Trophoblast cell (in vitro differentiated cells and primary cell): Measurements from ENCODE around the gene CHCHD4.

Source experiments
- DNase-seq, 2 donors: peaks; one replicate each; pipeline ENCODE4 v3.0.0-alpha.2; 2016
- H2AFZ ChIP-seq: 2 replicates; pipeline ENCODE4 v1.6.1; 2013; ENCODE audit warnings: low read length, moderate library complexity, mild to moderate bottlenecking; ENCODE audit not compliant: insufficient read depth, poor library complexity
- H2AK5ac ChIP-seq: 2 replicates; pipeline ENCODE4 v1.6.1; 2013; ENCODE audit warnings: mild to moderate bottlenecking, low read length
- H2BK120ac ChIP-seq: 2 replicates; pipeline ENCODE4 v1.6.1; 2013; ENCODE audit warnings: low read length, mild to moderate bottlenecking, moderate library complexity; ENCODE audit not compliant: insufficient read depth, poor library complexity
- H2BK12ac ChIP-seq: 2 replicates; pipeline ENCODE4 v1.6.1; 2013; ENCODE audit warnings: mild to moderate bottlenecking, low read length, moderate library complexity
- H2BK5ac ChIP-seq: 2 replicates; pipeline ENCODE4 v1.6.1; 2013; ENCODE audit warnings: low read length, low read depth, moderate library complexity, mild to moderate bottlenecking; ENCODE audit not compliant: poor library complexity
- H3K14ac ChIP-seq: 2 replicates; pipeline ENCODE4 v1.6.1; 2013; ENCODE audit warnings: mild to moderate bottlenecking, low read length
- H3K18ac ChIP-seq: 2 replicates; pipeline ENCODE4 v1.6.1; 2013; ENCODE audit warnings: mild to moderate bottlenecking, low read length
- H3K23ac ChIP-seq: 2 replicates; pipeline ENCODE4 v1.6.1; 2013; ENCODE audit warnings: low read length
- H3K27ac ChIP-seq: 2 replicates; pipeline ENCODE4 v1.5.1; 2013; ENCODE audit warnings: low read depth, mild to moderate bottlenecking, inconsistent platforms, low read length, moderate library complexity
- H3K27me3 ChIP-seq: 2 replicates; pipeline ENCODE4 v1.6.1; 2013; ENCODE audit warnings: inconsistent platforms, mild to moderate bottlenecking, low read length, moderate library complexity; ENCODE audit not compliant: insufficient read depth
- H3K36me3 ChIP-seq, 2 experiments: 1 replicate in 1 of 2; 2 replicates in 1 of 2; pipeline ENCODE4 v1.6.1; 2013; ENCODE audit warnings: low read length in 2 of 2, mild to moderate bottlenecking in 2 of 2, moderate library complexity in 1 of 2; ENCODE audit not compliant: insufficient read depth in 2 of 2, control insufficient read depth in 1 of 2
- H3K4ac ChIP-seq: 2 replicates; pipeline ENCODE4 v1.6.1; 2013; ENCODE audit warnings: low read depth, mild to moderate bottlenecking, low read length, moderate library complexity
- H3K4me1 ChIP-seq, 2 experiments: 1 replicate in 1 of 2; 2 replicates in 1 of 2; pipeline ENCODE4 v1.6.1; 2013; ENCODE audit warnings: low read length in 2 of 2, mild to moderate bottlenecking in 2 of 2, moderate library complexity in 1 of 2; ENCODE audit not compliant: insufficient read depth in 2 of 2, control insufficient read depth in 1 of 2
- H3K4me2 ChIP-seq: 2 replicates; pipeline ENCODE4 v1.6.1; 2013; ENCODE audit warnings: inconsistent platforms, mild to moderate bottlenecking, low read length, moderate library complexity
- H3K4me3 ChIP-seq: 2 replicates; pipeline ENCODE4 v1.5.1; 2013; ENCODE audit warnings: mild to moderate bottlenecking, low read depth, low read length, inconsistent platforms
- H3K79me1 ChIP-seq: one replicate; pipeline ENCODE4 v1.6.1; 2013; ENCODE audit warnings: low read length
- H3K79me2 ChIP-seq: 2 replicates; pipeline ENCODE4 v1.6.1; 2013; ENCODE audit warnings: low read length, mild to moderate bottlenecking; ENCODE audit not compliant: control insufficient read depth, insufficient read depth, poor library complexity
- H3K9ac ChIP-seq: 2 replicates; pipeline ENCODE4 v1.6.1; 2013; ENCODE audit warnings: mild to moderate bottlenecking, low read length
- H3K9me3 ChIP-seq: 2 replicates; pipeline ENCODE4 v1.6.1; 2013; ENCODE audit warnings: low read depth, mild to moderate bottlenecking, control low read depth, inconsistent platforms, low read length; ENCODE audit not compliant: insufficient read depth
- H4K12ac ChIP-seq: 2 replicates; pipeline ENCODE4 v1.6.1; 2013; ENCODE audit warnings: low read depth, mild to moderate bottlenecking, low read length, moderate library complexity
- H4K8ac ChIP-seq: 2 replicates; pipeline ENCODE4 v1.6.1; 2013; ENCODE audit warnings: low read depth, mild to moderate bottlenecking, low read length, moderate library complexity
- H4K91ac ChIP-seq: one replicate; pipeline ENCODE4 v1.6.1; 2013; ENCODE audit warnings: low read depth, mild to moderate bottlenecking, low read length, moderate library complexity
- WGBS: extraction: QIAGEN DNeasy Blood & Tissue Kit; methylation state at CpG from one replicate; pipeline ENCODE4 v1.1.7; 2013; ENCODE audit warnings: missing lambda C conversion rate; ENCODE audit not compliant: insufficient read length, insufficient coverage; ENCODE audit errors: extremely low coverage; 5-methylcytosine and 5-hydroxymethylcytosine counted together

The CHCHD4 gene

GRCh38 chr3:14146381-14147065 lies 21.9 kb upstream of the CHCHD4 start:
- DNase-seq = peak in 1 of 2 donors; percentile 16
- no peak overlapping the region for H3K14ac ChIP-seq

GRCh38 chr3:14145670-14146380 lies 21.2 kb upstream of the CHCHD4 start:
- Histone ChIP-seq H3K27ac (peak overlapping the region; percentile 69), H3K4me1 (peaks cover 15 to 18% of the 10 kb centered on the region in 2 experiments), H3K79me2 (no peaks in the 10 kb centered on the region), H3K27me3 (no peaks in the 10 kb centered on the region), H3K9ac (no peak overlapping the region), H2BK120ac (no peak overlapping the region), H2AFZ (no peak overlapping the region), H3K23ac (no peak overlapping the region), H4K91ac (peak overlapping the region; percentile 11), H3K4me3 (no peak overlapping the region), H2AK5ac (peak overlapping the region; percentile 44), H3K36me3 (peaks cover 48 to 52% of the 10 kb centered on the region in 2 experiments), H2BK12ac (no peak overlapping the region), H4K8ac (no peak overlapping the region), H4K12ac (no peak overlapping the region), H3K79me1 (peaks cover 11% of the 10 kb centered on the region), H2BK5ac (no peak overlapping the region), H3K14ac (no peak overlapping the region), H3K4ac (no peak overlapping the region), H3K4me2 (no peak overlapping the region), H3K9me3 (peaks cover 2% of the 10 kb centered on the region), H3K18ac (no peak overlapping the region)
- WGBS = no CpG with 5 or more reads among the region's 10 CpGs
- DNase-seq = no peak

More at GRCh38 chr3:14146381-14147065, 21.9 kb upstream of the CHCHD4 start:
- Histone ChIP-seq H2BK12ac (no peak overlapping the region), H3K79me1 (peaks cover 11% of the 10 kb centered on the region), H3K79me2 (no peaks in the 10 kb centered on the region), H3K27ac (no peak overlapping the region), H4K8ac (no peak overlapping the region), H2AFZ (no peak overlapping the region), H3K9ac (no peak overlapping the region), H3K18ac (no peak overlapping the region), H2BK5ac (no peak overlapping the region), H3K9me3 (peaks cover 2% of the 10 kb centered on the region), H3K4me1 (peaks cover 15 to 18% of the 10 kb centered on the region in 2 experiments), H4K12ac (no peak overlapping the region), H3K4me2 (no peak overlapping the region), H3K4ac (no peak overlapping the region), H2AK5ac (peak overlapping the region; percentile 44), H2BK120ac (no peak overlapping the region), H3K36me3 (peaks cover 49 to 52% of the 10 kb centered on the region in 2 experiments), H4K91ac (no peak overlapping the region), H3K27me3 (no peaks in the 10 kb centered on the region), H3K23ac (no peak overlapping the region), H3K4me3 (no peak overlapping the region)
- WGBS = no CpG with 5 or more reads among the region's 10 CpGs

GRCh38 chr3:14145236-14145635 lies 20.6 kb upstream of the CHCHD4 start:
- Histone ChIP-seq H3K9me3 (peaks cover 2% of the 10 kb centered on the region), H2AFZ (no peak overlapping the region), H2BK12ac (peak overlapping the region; percentile 70), H3K23ac (no peak overlapping the region), H3K9ac (no peak overlapping the region), H3K27ac (peak overlapping the region; percentile 69), H3K27me3 (no peaks in the 10 kb centered on the region), H3K4me2 (no peak overlapping the region), H2AK5ac (no peak overlapping the region), H4K12ac (no peak overlapping the region), H2BK120ac (no peak overlapping the region), H3K79me1 (peaks cover 11% of the 10 kb centered on the region), H3K14ac (no peak overlapping the region), H4K8ac (peak overlapping the region; percentile 22), H3K36me3 (peaks cover 44 to 51% of the 10 kb centered on the region in 2 experiments), H2BK5ac (peak overlapping the region; percentile 41), H3K4me3 (no peak overlapping the region), H3K18ac (no peak overlapping the region), H3K4ac (peak overlapping the region; percentile 25), H4K91ac (peak overlapping the region; percentile 11), H3K4me1 (peaks cover 15 to 18% of the 10 kb centered on the region in 2 experiments), H3K79me2 (no peaks in the 10 kb centered on the region)
- DNase-seq = peak; percentile 26 to 56
- WGBS = no CpG with 5 or more reads among the region's 9 CpGs

GRCh38 chr3:14144423-14145075 lies 19.9 kb upstream of the CHCHD4 start:
- H2AK5ac ChIP-seq = no peak overlapping the region

More at GRCh38 chr3:14144423-14145075, 19.9 kb upstream of the CHCHD4 start:
- Histone ChIP-seq H2BK5ac (peak overlapping the region; percentile 95), H2BK120ac (peak overlapping the region; percentile 94), H3K23ac (no peak overlapping the region), H3K4ac (peak overlapping the region; percentile 53), H3K4me1 (peaks cover 15 to 18% of the 10 kb centered on the region in 2 experiments), H4K91ac (peak overlapping the region; percentile 82), H3K9ac (no peak overlapping the region), H4K12ac (no peak overlapping the region), H3K18ac (peak overlapping the region; percentile 89), H3K4me3 (no peak overlapping the region), H3K4me2 (peak overlapping the region; percentile 60), H3K79me2 (no peaks in the 10 kb centered on the region), H3K79me1 (peaks cover 11% of the 10 kb centered on the region), H3K9me3 (peaks cover 2% of the 10 kb centered on the region), H3K36me3 (peaks cover 44 to 52% of the 10 kb centered on the region in 2 experiments), H3K27me3 (no peaks in the 10 kb centered on the region), H4K8ac (peak overlapping the region; percentile 75), H3K14ac (peak overlapping the region; percentile 95), H2AFZ (peak overlapping the region; percentile 58), H2BK12ac (peak overlapping the region; percentile 90), H3K27ac (peak overlapping the region; percentile 98)
- WGBS = no CpG with 5 or more reads among the region's 7 CpGs
- peak; percentile 89 to 98 for DNase-seq
